AG10803 (cell line): ENCODE data around the gene BLVRA.

ENCODE experiments used
- DNase-seq: peaks from one replicate; pipeline ENCODE4 v3.0.0; 2010; ENCODE audit warnings: low read depth
- H3K4me3 ChIP-seq: 2 replicates; pipeline ENCODE4 v1.5.1; 2011; ENCODE audit warnings: mild to moderate bottlenecking, low read length, control low read depth
- TF ChIP-seq, protein P1 (sequence below): conservative IDR thresholded peaks from 2 replicates; pipeline ENCODE4 v1.5.1; 2011; ENCODE audit warnings: mild to moderate bottlenecking, low read length, control low read depth, inconsistent platforms

The BLVRA gene

DNA sequence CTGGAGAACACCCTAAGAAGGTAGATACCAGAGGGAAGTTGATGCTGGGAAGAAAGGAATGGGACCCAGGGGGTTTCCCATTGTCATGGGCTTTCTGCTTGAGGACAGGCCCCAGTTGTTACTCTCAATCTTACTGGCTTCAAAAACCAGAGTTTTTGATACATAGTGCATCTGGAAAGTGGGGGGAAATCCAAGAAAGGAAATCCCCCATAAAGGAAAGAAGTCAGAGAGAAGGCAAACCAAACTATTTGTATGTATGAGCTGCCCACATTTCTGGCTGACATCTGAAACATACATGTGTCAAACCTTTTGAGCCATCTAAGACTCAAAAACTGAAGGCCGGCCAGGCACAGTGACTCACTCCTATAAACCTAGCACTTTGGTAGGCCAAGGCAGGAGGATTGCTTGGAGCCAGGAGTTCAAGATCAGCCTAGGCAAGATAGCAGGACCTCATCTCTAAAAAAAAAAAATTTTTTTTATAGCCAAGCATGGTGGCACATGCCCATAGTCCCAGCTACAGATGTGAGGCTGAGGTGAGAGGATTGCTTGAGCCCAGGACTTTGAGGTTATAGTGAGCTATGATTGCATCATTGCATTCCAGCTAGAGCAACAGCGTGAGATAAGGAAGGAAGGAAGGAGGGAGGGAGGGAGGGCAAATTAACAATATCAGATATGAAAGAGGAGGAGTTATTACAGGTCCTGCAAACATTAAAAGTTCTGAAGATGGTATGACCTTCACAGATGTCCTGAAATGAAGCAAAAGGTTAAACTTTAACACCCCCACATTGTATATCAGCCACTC is 22.5 kb upstream of the BLVRA start:
- no peak overlapping the region for H3K4me3 ChIP-seq
- TF ChIP-seq, protein P1, sequence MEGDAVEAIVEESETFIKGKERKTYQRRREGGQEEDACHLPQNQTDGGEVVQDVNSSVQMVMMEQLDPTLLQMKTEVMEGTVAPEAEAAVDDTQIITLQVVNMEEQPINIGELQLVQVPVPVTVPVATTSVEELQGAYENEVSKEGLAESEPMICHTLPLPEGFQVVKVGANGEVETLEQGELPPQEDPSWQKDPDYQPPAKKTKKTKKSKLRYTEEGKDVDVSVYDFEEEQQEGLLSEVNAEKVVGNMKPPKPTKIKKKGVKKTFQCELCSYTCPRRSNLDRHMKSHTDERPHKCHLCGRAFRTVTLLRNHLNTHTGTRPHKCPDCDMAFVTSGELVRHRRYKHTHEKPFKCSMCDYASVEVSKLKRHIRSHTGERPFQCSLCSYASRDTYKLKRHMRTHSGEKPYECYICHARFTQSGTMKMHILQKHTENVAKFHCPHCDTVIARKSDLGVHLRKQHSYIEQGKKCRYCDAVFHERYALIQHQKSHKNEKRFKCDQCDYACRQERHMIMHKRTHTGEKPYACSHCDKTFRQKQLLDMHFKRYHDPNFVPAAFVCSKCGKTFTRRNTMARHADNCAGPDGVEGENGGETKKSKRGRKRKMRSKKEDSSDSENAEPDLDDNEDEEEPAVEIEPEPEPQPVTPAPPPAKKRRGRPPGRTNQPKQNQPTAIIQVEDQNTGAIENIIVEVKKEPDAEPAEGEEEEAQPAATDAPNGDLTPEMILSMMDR, result no peak
- DNase-seq, result no peak

DNA sequence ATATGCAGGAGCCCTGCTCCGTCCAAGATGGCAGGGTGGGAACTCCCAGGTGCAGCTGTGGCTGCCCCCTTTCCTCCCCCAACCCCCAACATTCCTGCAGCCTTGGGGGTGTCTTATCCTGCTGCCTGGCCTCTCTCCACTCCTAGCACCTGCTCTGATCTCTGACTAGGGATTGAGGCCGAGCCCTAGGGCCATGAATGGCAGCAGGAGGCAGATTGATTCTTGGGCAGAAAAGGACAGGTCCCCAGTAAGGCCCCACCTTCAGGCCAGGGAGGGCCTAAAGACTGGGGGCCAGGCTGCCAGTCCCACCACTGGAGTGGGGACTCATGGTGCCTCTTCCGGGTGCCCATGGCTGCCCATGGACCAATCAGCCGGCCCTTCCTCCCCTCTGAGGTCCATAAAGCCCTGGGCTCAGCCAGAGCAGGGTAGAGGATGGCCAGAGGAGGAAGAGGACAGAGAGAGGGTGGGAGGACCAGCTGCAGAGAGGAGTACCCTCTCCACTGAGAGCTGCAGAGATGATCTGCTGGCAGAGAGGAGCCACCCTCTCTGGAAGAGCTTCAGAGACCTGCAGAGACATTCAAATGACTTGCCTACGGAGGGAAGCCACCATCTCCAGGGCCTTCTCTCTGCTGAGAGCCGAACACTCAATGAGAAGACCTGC is 20.9 kb upstream of the BLVRA start:
- no peak overlapping the region for H3K4me3 ChIP-seq
- TF ChIP-seq, protein P1, result no peak
- DNase-seq, result no peak

DNA sequence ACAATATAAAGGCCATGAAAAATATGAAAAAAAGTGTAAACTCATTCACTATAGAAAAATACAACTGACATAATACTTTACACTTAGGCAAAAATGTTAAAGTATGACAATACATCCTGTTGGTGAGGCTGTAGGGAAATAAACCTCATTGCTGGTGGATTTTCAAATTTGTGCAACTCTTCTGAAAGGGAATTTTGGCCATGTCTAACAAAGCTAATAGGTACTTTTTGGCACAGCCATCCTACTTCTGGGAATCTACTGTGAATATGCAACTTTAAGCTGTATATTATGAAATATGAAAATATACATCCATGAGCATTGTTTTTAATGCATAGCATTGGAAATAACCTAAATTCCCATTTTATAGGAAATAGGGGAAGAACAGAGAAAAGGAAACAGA is 15.8 kb upstream of the BLVRA start:
- H3K4me3 ChIP-seq, result no peak overlapping the region
- DNase-seq, result no peak
- TF ChIP-seq, protein P1, result no peak

DNA sequence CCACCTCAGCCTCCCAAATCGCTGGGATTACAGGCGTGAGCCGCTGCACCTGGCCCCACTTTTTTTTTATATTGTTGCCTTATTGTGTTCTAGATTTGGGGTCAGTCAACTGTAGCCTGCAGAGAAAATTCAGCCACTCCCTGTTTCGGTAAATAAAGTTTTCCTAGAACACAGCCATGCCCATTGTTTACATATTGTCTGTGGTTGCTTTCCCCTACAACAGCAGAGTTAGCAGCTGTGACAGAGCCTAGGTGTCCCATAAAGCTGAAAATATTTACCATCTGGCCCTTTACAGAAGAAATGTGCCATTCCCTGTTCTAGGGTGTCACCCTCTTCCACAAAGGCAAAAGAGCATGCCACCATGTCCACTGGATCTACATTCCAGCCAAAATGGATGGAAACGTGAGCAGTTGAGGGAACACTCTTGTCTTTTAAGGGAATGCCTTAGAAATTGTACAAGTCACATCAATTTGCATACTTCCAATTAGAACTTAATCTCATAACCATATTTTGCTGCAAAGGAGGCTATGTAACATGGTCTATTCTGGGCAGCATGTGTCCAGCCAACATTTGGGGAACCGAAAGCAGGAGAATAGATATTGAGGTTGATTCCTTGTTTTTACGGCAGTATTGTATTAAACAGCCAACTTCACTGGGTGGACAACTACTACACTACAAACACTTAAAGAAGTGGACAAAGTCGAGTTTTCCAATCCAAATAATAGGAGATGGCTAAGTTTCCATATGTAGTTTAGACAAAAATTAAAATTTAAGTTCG is 11.0 kb upstream of the BLVRA start:
- no peak overlapping the region for H3K4me3 ChIP-seq
- no peak for DNase-seq
- TF ChIP-seq, protein P1, result no peak

DNA sequence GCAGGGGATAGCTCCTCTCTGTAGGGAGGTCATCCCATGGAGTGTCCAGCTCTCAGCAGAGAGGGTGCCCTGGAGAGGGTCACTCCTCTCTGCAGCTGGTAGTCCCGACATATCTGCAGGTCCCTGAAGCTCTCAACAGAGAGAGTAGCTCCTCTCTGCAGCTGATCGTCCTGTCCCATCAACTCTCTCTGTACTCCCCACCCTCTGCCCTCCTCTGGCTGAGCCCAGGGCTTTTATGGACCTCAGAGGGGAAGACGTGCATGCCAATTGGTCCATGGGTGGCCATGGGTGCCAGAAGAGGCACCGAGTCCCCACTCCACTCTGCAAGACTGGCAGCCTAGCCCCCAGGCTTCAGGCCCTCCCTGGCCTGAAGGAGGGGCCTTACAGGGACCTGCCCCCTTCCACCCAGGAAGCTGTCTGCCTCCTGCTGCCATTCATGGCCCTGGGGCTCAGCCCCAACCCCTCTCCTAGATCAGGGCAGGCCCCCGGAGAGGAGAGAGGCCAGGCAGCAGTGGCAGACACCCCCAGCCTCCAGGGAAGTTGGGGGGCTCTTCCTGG is 9.0 kb upstream of the BLVRA start:
- TF ChIP-seq, protein P1, result no peak
- DNase-seq, result no peak
- H3K4me3 ChIP-seq, result no peak overlapping the region

DNA sequence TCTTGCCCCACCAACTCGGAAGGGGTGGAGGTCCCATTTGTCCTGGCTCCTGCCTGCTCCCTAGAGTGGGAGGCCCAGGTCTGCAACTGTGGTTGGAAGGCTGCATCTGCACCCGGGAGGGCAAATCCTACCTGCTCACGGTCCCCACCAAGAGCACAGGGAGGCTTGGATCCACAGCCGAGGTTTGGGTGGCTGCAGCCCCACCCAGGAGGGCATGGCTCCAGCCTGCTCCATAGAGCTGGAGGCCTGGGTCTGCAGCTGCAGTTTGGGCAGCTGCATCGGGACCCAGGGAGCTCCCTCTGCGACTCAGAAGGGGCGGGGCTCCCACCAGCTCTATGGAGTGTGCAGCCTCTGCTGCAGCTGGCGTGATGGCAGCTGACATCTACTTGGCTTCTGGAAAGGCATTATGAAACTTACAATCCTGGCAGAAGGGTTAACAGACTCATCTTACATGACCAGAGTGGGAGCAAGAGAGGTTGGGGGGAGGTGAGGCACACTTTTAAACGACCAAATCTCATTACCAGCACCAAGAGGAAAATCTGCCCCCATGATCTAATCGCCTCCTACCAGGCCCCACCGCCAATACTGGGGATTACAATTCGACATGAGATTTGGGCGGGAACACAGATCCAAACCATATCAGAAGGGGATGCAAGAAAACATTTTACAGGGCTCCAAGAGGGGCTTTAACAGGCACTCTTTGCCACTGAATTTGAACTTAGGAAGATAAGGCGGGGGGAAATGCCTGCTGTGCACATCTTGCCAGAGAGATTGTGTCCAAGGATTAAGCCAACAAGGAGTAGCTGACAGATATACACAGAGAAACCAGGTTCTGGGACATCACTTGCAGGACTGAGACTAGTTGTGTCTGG is 8.2 kb upstream of the BLVRA start:
- H3K4me3 ChIP-seq, result no peak overlapping the region
- TF ChIP-seq, protein P1, result no peak
- no peak for DNase-seq
